OCI-LY3 (cell line): ENCODE results near the gene ZNF407.

Experiments used
- CTCF ChIP-seq: fragments of 200-600, 300-600 bp; sonication (generic); IDR thresholded peaks from 2 replicates; pipeline ENCODE4 v1.5.1; 2014; ENCODE audit warnings: antibody characterized with exemption, low read length, low read depth
- EZH2phosphoT487 ChIP-seq: fragments of 200-600 bp; shearing (Covaris generic); IDR thresholded peaks from 2 replicates; pipeline ENCODE4 v1.6.1; 2018; ENCODE audit warnings: antibody characterized with exemption, mixed run types, low read depth

- TF ChIP-seq CTCF, result no peak
- no peak for TF ChIP-seq EZH2phosphoT487
Measured at GRCh38 chr18:74834424-74835309, 237.0 kb downstream of the ZNF407 start.
